NAMALWA (cell line): Measurements from ENCODE around the gene SPATA12.

Source experiments
- DNase-seq: peaks from one replicate; pipeline ENCODE4 v3.0.0-alpha.2; 2015; ENCODE audit warnings: low spot score

Gene SPATA12

GRCh38 chr3:57053122-57053521 is 7.3 kb upstream of the SPATA12 start:
- no peak for DNase-seq

- DNase-seq = no peak
These were observed 3.1 kb upstream of the SPATA12 start for GRCh38 chr3:57057351-57057750.

GRCh38 chr3:57059411-57059810 is 1.1 kb upstream of the SPATA12 start:
- no peak for DNase-seq

- no peak for DNase-seq
These were observed 1.1 kb downstream of the SPATA12 start for GRCh38 chr3:57061556-57061955.

GRCh38 chr3:57062101-57062631 is 1.7 kb downstream of the SPATA12 start:
- no peak for DNase-seq

GRCh38 chr3:57063032-57063431 is 2.6 kb downstream of the SPATA12 start:
- no peak for DNase-seq

DNA sequence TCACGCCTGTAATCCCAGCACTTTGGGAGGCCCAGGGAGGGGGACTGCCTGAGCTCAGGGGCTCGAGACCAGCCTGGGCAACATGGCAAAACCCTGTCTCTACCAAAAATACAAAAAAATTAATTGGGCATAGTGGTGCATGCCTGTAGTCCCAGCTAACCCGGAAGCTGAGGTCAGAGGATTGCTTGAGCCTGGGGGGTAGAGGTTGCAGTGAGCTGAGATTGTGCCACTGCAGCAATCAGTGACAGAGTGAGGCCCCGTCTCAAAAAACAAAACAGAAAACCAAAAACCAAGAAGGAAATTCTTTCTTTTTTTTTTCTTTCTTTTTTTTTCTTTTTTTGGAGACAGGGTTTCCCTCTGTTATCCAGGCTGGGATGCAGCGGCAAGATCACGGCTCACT is 3.5 kb downstream of the SPATA12 start:
- no peak for DNase-seq

DNA sequence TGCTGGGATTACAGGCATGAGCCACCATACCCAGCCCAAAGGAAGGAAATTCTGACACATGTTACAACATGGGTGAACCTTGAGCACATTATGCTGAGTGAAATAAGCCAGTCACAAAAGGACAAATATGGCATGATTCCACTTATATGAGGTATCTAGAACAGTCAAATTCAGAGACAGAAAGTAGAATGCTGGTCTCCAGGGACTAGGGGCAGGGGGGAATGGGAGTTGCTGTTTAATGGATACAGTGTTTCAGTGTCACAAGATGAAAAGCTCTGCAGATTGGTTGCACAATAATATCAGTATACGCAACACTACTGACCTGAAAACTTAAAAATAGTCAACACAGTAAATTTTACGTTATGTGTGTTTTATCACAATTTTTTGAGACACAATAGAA is 4.1 kb downstream of the SPATA12 start:
- no peak for DNase-seq

GRCh38 chr3:57065588-57065987 is 5.1 kb downstream of the SPATA12 start:
- DNase-seq = no peak

- DNase-seq = no peak
These were observed 6.0 kb downstream of the SPATA12 start for GRCh38 chr3:57066471-57066870.

DNA sequence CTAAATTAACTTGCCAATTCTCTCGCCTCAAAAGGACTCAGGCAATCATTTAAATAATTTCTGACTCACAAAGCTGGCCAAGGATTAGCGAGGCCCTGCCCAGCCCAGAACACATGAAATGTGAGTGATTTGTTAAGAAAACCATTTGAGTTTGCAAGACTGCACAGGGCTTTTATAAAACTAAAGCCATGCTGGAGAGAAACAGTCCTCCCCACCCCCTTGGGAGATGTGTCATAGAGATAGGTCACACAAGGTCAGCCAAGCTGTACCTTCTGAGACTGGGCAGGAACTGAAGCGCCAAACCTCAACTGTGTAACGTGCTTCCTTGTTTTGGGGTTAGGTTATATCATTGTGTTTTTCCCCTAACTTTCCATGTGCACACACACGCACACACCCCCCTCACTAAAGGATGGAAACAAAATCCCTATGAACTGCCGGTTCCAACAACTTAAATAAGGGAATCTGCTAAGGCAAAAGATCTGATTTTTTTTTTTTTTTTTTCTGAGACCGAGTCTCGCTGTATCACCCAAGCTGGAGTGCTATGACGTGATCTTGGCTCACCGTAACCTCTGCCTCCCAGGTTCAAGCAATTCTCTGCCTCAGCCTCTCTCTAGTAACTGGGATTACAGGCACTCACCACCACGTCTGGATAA is 8.1 kb downstream of the SPATA12 start:
- DNase-seq = peak; percentile 80

DNA sequence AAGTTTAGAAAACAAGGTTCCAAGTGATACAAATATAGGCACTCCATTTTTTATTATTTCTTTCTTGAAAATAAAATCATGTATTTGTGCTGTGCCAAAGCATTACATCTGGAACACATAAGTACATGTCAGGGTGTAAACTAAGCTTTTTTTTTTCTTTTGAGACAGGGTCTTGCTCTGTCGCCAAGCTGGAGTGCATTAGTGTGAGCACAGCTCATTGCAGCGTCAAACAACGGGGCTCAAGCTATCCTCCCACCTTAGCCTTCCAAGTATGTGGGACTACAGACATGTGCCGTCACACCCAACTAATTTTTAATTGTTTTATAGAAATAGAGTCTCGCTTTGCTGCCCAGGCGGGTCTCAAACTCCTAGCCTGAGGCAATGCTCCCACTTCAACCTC is 9.0 kb downstream of the SPATA12 start:
- no peak for DNase-seq

GRCh38 chr3:57073628-57074027 is 13.2 kb downstream of the SPATA12 start:
- no peak for DNase-seq

GRCh38 chr3:57074135-57074534 is 13.7 kb downstream of the SPATA12 start:
- no peak for DNase-seq

DNA sequence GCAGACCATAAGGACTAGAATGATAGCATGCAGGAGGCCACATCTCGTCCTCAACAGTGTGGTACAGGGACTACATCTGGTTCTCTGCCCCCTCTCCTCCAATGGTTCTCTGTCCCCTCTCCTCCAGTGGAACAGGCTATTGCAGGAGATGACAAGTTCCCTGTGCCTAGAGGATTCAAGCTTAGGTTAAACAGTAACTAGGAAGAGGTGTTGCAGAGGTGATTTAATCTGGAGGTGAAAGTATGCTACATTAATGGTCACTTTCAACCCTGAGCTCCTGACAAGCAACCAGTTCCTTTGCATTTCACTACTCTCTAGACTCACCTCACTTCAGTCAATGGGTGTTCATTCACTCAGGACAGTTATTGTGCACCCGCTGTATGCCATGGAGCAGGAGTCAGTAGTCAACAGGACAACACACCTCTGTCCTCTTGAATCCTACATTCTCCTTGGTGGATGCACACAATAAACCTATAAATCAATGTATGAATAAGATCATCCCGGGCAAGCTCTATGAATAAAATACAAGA is 16.0 kb downstream of the SPATA12 start:
- DNase-seq = no peak

DNA sequence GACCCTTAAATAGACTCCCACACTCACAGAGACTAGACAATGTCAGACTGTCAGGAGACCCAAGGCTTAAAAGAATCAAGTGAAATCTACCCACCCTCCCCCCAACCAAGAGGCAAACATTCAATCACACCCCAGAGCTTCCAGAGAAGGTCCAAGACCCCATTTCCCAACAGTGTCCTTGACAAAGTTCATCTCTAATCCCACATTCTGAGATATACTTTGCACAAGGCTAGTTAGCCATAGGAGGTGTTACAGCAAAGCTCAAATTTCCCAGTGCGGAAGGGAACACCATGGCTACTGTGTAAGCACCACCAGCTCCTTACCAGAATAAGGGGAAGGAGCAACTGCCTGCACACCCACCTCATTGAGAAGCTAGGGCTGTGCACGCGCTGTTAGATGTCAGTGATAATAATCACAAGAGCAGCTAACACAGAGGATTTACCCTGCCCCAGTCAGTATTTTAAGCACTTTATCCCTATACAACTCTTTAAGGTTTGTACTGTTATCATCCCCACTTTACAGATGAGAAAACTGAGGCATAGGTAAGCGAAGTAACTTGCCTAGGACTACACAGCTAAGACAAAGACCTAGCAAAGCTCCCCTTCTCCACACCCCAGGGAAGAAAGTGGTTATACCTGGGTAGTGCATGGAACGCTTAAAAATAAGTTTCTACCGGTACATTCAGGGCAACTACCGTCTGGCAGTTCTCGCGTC is 17.3 kb downstream of the SPATA12 start:
- DNase-seq = no peak

- DNase-seq = no peak
These were observed 17.8 kb downstream of the SPATA12 start for GRCh38 chr3:57078344-57078634.

DNA sequence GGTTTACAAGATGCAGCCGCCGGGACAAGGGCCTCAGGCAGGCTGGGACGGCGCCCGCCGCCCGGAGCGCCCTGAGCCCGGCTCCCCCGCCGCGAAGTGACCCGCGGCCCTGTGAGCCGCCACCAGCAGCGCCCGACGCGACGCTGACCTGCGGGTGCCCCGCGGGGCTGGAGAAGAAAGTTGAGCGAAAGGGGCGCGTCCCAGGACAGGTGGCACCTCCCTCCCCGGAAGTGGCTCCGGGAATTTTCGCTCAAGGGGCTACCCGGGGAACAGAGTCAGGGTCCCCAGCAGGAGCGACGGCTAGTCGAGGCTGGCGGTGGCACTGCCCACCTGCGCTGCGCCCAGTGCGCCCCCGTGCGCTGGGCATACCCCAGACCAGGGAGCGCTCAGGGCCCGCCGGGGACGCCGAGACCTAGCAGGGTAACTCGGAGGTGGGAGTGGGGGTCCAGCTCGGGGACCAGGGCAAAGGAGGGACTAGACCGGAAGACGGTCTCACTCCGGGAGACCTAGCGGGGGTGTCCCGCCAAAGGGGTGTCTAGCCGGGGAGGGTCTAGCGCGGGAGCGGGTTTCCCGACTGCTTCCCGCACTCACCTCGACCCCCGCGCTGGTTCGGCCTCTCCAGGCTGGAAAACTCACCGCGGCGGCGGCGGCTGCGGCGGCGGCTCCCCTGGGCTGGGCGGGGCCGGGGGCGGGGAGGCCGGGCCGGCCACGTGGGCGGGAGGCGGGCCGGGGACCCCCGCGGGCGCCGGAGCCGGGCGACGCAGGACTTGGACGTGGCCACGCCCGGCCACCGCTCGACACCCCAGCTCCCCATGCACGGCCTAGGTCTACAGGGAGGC is 18.4 kb downstream of the SPATA12 start:
- no peak for DNase-seq

GRCh38 chr3:57079474-57079831 is 19.0 kb downstream of the SPATA12 start:
- no peak for DNase-seq

DNA sequence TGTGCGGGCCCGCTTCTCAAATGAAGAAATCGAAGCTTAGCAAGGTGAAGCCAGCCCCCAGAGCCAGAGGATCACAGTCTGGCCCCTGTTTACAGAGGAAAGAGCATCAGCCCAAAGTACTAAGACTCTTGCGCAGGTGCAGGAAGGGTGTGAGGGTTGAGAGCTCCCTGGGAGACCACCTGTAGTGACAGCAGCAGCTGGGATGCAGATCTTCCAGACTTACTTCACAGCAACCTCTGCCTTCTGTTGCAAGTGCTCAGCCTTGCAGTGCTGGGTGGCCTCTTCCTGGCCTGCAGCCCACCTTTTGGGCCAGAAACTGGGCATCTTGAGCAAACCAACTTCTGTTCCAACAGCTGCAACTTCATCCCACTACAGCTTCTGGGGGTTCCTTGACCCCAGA is 19.7 kb downstream of the SPATA12 start:
- no peak for DNase-seq

DNA sequence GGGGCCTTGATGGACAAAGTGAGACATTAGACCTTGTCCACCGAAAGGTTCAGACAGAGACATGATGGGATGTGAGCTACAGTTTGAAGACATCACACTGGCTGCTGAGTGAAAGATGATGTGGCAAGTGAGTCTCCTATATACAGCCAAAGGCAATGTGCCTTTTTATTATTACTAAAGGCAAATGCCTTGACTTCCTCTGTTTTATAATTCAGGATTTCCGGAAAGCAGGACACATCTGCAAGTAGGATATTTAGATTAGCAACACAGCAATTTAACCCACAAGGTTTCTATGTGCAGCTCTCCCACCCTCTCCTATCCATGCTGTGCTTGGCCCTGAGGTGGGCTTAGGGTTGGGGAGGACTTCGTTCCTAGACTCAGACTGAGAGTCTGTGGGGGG is 20.7 kb downstream of the SPATA12 start:
- DNase-seq = no peak

- no peak for DNase-seq
These were observed 22.0 kb downstream of the SPATA12 start for GRCh38 chr3:57082481-57082880.
